Left kidney (tissue), 2 donors: Measurements from ENCODE around the gene SUGCT. TPM values are rescaled to one million over a fixed set of nuclear protein-coding genes. Genes with fewer than 3 reads are reported as not detected.

Experiments
- DNase-seq: peaks from one replicate; pipeline ENCODE4 v3.0.0-alpha.2; 2013
- polyA plus RNA-seq: library from polyadenylated mRNA; unstranded; fragments of 120-200 nt; gene quantifications from one replicate; pipeline ENCODE4 v1.2.1, GENCODE V29; 2013; ENCODE audit not compliant: insufficient read length

SUGCT gene
- polyA plus RNA-seq, 1 donor, result 14.0 TPM

DNA sequence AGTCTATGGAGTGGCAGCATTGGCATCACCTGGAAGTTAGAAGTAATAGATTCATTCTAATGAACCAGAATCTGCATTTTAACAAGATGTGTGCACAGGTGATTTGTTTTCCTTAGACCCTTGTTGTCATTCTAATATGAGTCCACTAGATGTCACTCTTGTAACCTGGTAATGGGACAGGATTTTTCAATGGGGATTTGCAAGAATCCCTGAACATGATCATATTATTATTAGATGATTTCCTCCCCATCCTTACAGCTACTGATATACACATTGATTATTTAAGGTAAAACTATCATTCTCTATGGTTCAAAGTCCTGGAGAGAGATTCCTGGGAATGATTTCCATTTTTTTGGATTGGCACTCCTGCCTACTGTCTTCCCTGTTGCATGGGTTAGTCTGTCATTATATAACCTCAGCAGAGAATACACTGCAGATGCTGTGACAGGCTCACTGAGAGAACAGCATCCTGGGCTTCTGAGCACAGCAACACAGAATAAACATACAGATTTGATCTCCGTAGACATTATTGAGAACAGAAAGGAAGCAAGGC lies 194.9 kb downstream of the SUGCT start:
- peak; percentile 67 for DNase-seq

GRCh38 chr7:40330408-40330807 lies 195.6 kb downstream of the SUGCT start:
- DNase-seq, result no peak

DNA sequence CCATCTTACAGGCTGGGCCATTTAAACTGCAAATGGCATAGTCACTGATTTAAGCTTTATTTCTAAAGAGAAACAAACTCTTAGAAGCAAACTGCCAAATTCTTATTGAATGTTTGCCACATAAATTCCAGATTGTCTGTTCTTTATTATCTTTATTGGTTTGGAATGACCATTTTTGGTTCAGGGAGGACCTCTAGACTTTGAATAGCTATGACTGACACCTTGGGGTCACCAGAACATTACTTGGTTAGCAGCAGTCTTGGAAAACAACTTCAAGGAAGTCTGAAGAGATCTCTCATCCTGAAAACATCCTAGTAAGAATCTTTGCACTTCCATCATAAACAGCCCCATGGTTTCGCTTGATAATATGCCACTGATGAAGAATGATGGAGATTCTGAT lies 197.1 kb downstream of the SUGCT start:
- DNase-seq, result no peak

DNA sequence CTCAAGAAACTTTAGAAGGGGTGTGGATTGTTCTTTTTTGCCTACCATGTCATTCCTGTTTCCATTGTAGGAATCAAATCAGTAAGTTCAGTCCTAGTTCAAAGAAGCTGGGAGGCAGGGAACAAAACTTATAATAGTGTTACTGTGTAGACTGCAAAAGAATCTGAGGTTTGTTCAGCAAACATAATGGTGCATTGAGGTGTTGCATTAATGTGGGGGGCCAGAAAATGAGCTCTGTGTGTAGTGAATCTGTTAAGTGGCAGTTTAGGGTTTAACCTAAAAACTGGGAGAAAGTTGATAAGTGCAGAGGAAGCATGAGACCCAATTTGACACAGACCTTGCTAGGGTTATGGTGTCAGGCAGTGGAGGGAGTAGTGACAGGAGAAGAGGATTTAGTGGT lies 197.7 kb downstream of the SUGCT start:
- DNase-seq, result no peak

GRCh38 chr7:40341836-40342235 lies 207.0 kb downstream of the SUGCT start:
- DNase-seq, result no peak

GRCh38 chr7:40346554-40346953 lies 211.7 kb downstream of the SUGCT start:
- no peak for DNase-seq

DNA sequence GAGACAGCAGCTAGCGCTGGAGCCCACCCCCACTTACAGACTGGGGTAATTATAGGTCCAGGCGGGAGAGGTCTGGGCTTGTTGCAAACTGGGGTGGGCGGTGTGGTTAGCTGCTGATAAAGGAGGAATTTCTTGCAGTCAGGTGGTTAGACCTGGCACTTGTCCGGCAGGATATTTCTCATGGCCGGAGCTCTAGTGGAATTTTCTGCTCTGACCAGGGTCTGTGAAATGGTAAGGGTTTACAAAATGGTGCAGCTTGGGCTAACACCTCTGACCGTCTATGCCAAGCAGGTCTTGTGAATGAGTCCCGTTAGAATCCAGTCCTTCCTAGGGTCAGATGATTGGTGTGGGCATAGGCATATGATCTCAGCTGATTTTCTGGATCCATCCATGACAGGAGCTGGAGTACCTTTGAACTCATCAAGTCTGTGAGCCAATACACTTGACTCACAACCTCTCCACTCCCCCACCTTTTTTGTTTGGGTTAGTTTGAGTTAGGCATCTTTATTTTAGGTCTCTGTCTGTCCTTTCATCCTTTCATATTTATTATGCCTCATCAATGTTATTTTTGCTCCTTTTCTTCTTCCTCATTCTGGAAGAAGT lies 213.4 kb downstream of the SUGCT start:
- no peak for DNase-seq

DNA sequence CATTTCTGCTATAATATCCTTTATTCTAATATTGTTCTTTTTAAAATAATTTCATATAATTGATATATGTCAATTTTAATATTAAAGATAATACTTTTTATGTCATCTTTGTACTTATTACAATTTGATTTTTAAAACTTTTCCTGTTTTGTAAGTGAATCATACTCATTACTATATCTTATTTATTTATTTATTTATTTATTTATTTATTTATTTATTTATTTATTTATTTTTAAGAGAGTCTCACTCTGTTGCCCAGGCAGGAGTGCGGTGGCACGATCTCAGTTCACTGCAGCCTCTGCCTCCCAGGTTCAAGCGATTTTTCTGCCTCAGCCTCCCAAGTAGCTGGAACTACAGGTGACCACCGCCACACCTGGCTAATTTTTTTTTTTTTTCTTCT lies 215.3 kb downstream of the SUGCT start:
- no peak for DNase-seq

- DNase-seq, result no peak
Measured at GRCh38 chr7:40354711-40355110, 219.9 kb downstream of the SUGCT start.

DNA sequence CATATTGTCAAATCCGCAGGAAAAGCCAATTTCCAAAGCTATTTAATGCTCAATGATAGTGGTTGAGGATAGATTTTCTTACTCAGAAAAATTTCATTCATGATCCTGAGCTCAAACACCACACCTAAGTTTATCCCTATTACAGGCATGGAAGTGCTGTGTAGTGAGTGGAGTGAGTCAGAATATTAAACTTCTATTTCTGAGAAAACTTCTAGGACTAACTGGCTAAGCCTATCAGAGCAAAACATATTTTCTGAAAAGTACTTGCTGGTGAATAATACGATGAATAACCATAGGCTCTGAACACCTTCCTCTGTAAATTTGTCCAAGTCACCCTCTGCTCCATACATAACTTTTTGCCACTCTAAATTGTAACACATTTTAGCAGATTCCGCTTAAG lies 221.5 kb downstream of the SUGCT start:
- no peak for DNase-seq

GRCh38 chr7:40356871-40357709 lies 222.3 kb downstream of the SUGCT start:
- no peak for DNase-seq

GRCh38 chr7:40369641-40370277 lies 235.0 kb downstream of the SUGCT start:
- DNase-seq, result no peak

DNA sequence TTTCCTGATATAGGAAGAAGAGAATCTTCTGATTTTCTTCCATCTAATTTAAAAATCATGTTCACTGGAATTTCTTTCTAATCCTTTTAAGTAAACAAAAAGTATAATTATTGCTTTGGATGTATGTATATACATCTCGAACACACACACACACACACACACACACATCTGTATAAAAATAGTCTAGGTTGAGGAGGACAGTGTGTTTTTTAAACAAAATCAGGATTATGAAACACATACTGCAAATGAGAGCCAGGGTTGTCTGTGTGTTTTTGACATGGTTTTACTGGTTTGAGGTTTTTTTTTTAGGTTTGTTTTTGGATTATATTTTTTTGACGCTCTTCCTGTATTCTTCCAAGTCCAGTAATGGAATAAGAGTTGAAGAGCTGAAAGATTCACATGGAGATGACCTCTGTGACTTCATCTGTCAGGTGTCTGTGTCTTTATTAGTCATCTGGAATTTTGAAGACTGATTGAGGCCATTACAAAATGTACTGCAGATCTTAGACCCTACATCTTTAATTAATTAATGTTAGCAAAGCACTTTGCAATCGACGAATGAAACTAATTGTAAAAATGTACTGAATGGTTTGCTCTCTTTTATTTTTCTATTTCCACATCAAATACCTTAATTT lies 237.1 kb downstream of the SUGCT start:
- DNase-seq, result no peak

DNA sequence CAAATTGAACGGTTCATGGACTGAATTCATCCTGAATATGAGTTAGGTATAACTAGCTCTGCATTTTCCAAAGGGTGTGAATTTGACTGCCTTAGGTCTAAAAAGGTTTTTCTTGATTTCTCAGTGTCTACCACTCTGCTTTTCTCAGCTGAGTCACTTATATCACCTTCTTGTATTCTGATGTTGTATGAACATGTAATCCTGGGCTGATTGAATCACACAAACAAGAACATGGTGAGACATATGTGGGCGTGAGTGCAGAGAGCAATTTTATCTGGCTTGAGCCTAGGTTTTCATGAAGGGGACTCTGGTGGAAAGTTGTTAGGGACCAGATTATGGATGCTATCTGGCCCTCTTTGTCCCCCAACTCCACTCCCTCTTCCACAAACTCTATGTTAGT lies 239.8 kb downstream of the SUGCT start:
- DNase-seq, result no peak

DNA sequence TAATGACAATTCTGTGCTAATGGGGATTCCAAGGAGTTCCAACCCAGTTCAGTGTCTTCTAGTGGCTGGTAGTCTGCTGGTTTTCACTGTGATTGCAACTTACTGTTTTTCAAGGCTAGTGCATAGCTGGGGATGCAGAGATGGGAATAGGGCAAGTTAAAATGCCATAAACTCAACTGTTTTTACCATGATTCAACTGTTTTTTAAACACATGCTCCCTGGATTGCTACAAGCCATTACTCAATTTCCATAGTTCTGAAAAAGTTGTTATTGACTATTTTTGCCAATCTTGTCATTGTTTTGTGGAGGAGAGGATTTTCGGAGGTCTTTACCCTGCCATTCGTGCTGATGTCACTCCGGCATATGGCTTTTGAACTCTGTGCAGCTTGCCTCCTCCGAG lies 245.3 kb downstream of the SUGCT start:
- DNase-seq, result no peak

DNA sequence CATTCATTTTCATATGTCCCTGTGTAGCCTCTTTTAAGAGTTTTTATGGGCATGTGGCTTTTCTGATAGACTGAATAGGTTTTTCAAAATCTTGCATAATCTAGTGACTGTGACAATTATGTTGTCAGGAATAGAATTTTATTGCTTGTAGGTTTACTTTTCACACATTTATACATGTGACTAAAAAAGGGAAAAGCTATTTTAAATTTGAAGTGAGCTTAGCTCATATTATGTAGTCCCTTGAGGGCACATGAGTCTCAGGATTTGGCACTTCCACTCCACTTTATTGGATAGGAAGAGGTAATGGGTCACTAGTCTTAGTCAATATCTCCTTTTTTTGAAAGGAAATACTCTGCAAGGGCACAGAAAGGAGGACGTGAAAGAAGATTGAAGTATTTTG lies 247.3 kb downstream of the SUGCT start:
- DNase-seq, result no peak

- DNase-seq, result no peak
Measured at GRCh38 chr7:40393660-40394059, 258.9 kb downstream of the SUGCT start.

GRCh38 chr7:40394400-40394799 lies 259.6 kb downstream of the SUGCT start:
- no peak for DNase-seq

GRCh38 chr7:40400525-40400924 lies 265.7 kb downstream of the SUGCT start:
- no peak for DNase-seq

GRCh38 chr7:40401406-40401805 lies 266.6 kb downstream of the SUGCT start:
- DNase-seq, result no peak

- DNase-seq, result no peak
Measured at GRCh38 chr7:40402661-40403060, 267.9 kb downstream of the SUGCT start.

DNA sequence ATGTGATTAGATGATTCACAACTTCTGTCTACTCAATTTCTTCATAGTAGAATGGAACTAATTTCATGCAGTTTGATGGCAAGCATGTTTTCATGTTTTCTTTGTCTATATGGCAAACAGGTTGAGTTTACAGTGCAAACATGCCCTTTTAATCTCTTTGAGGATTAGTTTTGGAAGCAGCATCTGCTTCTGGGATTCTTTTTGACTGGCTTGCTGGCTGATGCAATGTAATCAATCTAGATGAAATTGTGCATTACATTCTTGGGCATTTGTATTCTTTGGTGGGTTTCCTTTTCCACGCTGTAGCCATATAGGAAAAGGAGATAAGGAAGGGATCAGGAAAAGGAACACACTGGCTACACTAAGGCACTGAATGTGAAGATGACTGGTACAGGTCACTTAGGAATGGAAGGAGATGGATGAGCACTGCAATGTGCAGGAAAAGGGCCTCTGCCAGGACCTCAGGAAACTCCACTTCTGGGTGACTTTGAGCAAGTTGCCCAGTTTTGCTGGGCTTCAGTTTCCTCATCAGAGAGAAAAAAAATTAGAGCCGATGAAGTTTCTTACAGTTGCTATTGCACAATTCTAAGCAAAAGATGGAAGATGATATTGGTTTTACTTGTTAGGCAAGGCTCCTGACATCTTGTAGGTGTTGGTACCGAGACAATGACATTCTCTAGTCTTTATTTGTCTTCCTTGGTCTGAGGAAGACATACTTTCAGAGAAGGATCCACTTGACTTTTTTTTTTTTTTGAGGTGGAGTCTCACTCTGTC lies 269.1 kb downstream of the SUGCT start:
- no peak for DNase-seq
